HCT116 (cell line): Measurements from ENCODE around the gene TUT1. TPM values are rescaled to one million over a fixed set of nuclear protein-coding genes. Genes with fewer than 3 reads are reported as not detected.

Experiments
- ATAC-seq: fragments of 200-7000 bp; cut with Tn5 transposase; 2 replicates; pipeline ENCODE4 v1.9.1; 2020; ENCODE audit warnings: mild to moderate bottlenecking, moderate library complexity
- BruUV-seq: library from RNA; stranded (reverse); fragments of 400-500 nt; replicated peaks from 2 replicates; lab custom pipeline; 2021; lab: Mats Ljungman, UMichigan
- CTCF ChIA-PET: fragments of 300-600 bp; sonication (Branson Sonifier 250); formaldehyde crosslinking; loops from one replicate; lab custom pipeline; 2021; ENCODE audit warnings: antibody characterized with exemption; lab: Charles Lee
- POLR2A ChIA-PET: fragments of 300-600, 350-600 bp; sonication (Branson Sonifier 250); formaldehyde crosslinking; loops from one replicate; lab custom pipeline; 2021; ENCODE audit warnings: antibody characterized with exemption; lab: Charles Lee
- RAD21 ChIA-PET, 2 experiments: fragments of 300-600 bp; sonication (Branson Sonifier 250); formaldehyde crosslinking; loops; one replicate each; lab custom pipeline; 2023; ENCODE audit warnings: low total read pairs in 2 of 2; ENCODE audit not compliant: uncharacterized antibody in 2 of 2, unreplicated experiment in 2 of 2, low non-redundant PET in 1 of 2; lab: Charles Lee
- DNase-seq: peaks from one replicate; pipeline ENCODE4 v3.0.0-alpha.2; 2010; ENCODE audit warnings: low read depth, low spot score
- H2AFZ ChIP-seq: fragments of 200-600 bp; shearing (Covaris generic), sonication (generic); 2 replicates; pipeline ENCODE4 v1.6.1; 2017; ENCODE audit warnings: low read depth, mixed run types, mixed read lengths, antibody characterized with exemption, low read length; ENCODE audit not compliant: poor library complexity, severe bottlenecking
- H3K27ac ChIP-seq: 2 replicates; pipeline ENCODE4 v1.5.1; 2012; ENCODE audit warnings: low read depth, low read length
- H3K27me3 ChIP-seq: fragments of 200-600 bp; sonication (generic); 2 replicates; pipeline ENCODE4 v1.6.1; 2016; ENCODE audit warnings: mixed run types, low read length, mixed read lengths; ENCODE audit not compliant: insufficient read depth
- H3K36me3 ChIP-seq, 2 experiments: fragments of 200-500 bp in 1 of 2; fragments of 200-600 bp in 1 of 2; sonication (Bioruptor generic) in 1 of 2; sonication (generic) in 1 of 2; 2 replicates each; pipeline versions ENCODE4 v1.5.1 to v1.6.1; 2014 to 2016; ENCODE audit warnings: low read length in 2 of 2, inconsistent platforms in 1 of 2, mixed read lengths in 1 of 2, mixed run types in 1 of 2; ENCODE audit not compliant: insufficient read depth in 2 of 2, control insufficient read depth in 1 of 2
- H3K4me1 ChIP-seq, 2 experiments: fragments of 200-600 bp in 1 of 2; sonication (generic) in 1 of 2; 2 replicates each; pipeline versions ENCODE4 v1.5.1 to v1.6.1; 2012 to 2017; ENCODE audit warnings: low read length in 2 of 2, inconsistent platforms in 1 of 2, mild to moderate bottlenecking in 1 of 2, mixed read lengths in 1 of 2, mixed run types in 1 of 2, moderate library complexity in 1 of 2; ENCODE audit not compliant: insufficient read depth in 2 of 2, control insufficient read depth in 1 of 2
- H3K4me2 ChIP-seq: fragments of 200-600 bp; sonication (generic); 2 replicates; pipeline ENCODE4 v1.6.1; 2017; ENCODE audit warnings: mixed run types, low read length, mixed read lengths
- H3K4me3 ChIP-seq, 2 experiments: fragments of 200-600 bp in 1 of 2; sonication (generic) in 1 of 2; replicated peaks in 1 of 2; 2 replicates each; pipeline ENCODE4 v1.5.1; 2011 to 2016; ENCODE audit warnings: low read length in 2 of 2, control low read depth in 1 of 2, low read depth in 1 of 2, mild to moderate bottlenecking in 1 of 2, mixed read lengths in 1 of 2, mixed run types in 1 of 2
- H3K79me2 ChIP-seq: fragments of 200-600 bp; sonication (generic); 2 replicates; pipeline ENCODE4 v1.6.1; 2017; ENCODE audit warnings: mild to moderate bottlenecking, mixed run types, low read length, moderate library complexity, mixed read lengths; ENCODE audit not compliant: insufficient read depth
- H3K9ac ChIP-seq: fragments of 200-600 bp; sonication (generic); 2 replicates; pipeline ENCODE4 v1.6.1; 2016; ENCODE audit warnings: low read length, mixed read lengths
- H3K9me2 ChIP-seq: fragments of 200-600 bp; sonication (generic), shearing (Covaris generic); 2 replicates; pipeline ENCODE4 v1.6.1; 2017; ENCODE audit warnings: mixed run types, mild to moderate bottlenecking, moderate library complexity; ENCODE audit not compliant: insufficient read depth
- H3K9me3 ChIP-seq, 2 experiments: fragments of 200-500 bp in 1 of 2; fragments of 200-600 bp in 1 of 2; sonication (Bioruptor generic) in 1 of 2; sonication (generic) in 1 of 2; 2 replicates each; pipeline ENCODE4 v1.6.1; 2014 to 2017; ENCODE audit warnings: low read length in 2 of 2, mixed read lengths in 2 of 2, inconsistent platforms in 1 of 2, low read depth in 1 of 2, mild to moderate bottlenecking in 1 of 2, mixed run types in 1 of 2, moderate library complexity in 1 of 2; ENCODE audit not compliant: control insufficient read depth in 1 of 2, insufficient read depth in 1 of 2
- H4K20me1 ChIP-seq: fragments of 200-600 bp; sonication (generic), shearing (Covaris generic); 2 replicates; pipeline ENCODE4 v1.6.1; 2017; ENCODE audit warnings: mixed run types, mild to moderate bottlenecking, moderate library complexity; ENCODE audit not compliant: insufficient read depth
- ATF3 ChIP-seq: IDR thresholded peaks from 2 replicates; pipeline ENCODE4 v1.6.1; 2012
- CBX3 ChIP-seq: IDR thresholded peaks from 2 replicates; pipeline ENCODE4 v1.6.1; 2012; ENCODE audit warnings: low read depth
- CTCF ChIP-seq, 3 experiments: fragments of 200-600 bp in 1 of 3; sonication (generic) in 1 of 3; IDR thresholded peaks in 2 of 3; conservative IDR thresholded peaks in 1 of 3; 2 replicates each; pipeline ENCODE4 v1.5.1; 2012 to 2017; ENCODE audit warnings: low read depth in 2 of 3, low read length in 2 of 3, antibody characterized with exemption in 1 of 3, borderline replicate concordance in 1 of 3, control low read depth in 1 of 3, mild to moderate bottlenecking in 1 of 3, mixed read lengths in 1 of 3, mixed run types in 1 of 3, moderate library complexity in 1 of 3; ENCODE audit not compliant: insufficient read depth in 1 of 3
- EGR1 ChIP-seq: IDR thresholded peaks from 2 replicates; pipeline ENCODE4 v1.6.1; 2012; ENCODE audit warnings: low read depth
- JUND ChIP-seq: IDR thresholded peaks from 2 replicates; pipeline ENCODE4 v1.6.1; 2012
- MAX ChIP-seq: IDR thresholded peaks from 2 replicates; pipeline ENCODE4 v1.6.1; 2012
- POLR2AphosphoS5 ChIP-seq: IDR thresholded peaks from 2 replicates; pipeline ENCODE4 v1.6.1; 2011; ENCODE audit warnings: mild to moderate bottlenecking, low read depth, low read length, moderate library complexity
- REST ChIP-seq: IDR thresholded peaks from 2 replicates; pipeline ENCODE4 v1.6.1; 2012; ENCODE audit warnings: low read depth
- SRF ChIP-seq: IDR thresholded peaks from 2 replicates; pipeline ENCODE4 v1.6.1; 2012; ENCODE audit warnings: low read depth
- YY1 ChIP-seq: IDR thresholded peaks from 2 replicates; pipeline ENCODE4 v1.6.1; 2011; ENCODE audit warnings: low read length, low read depth, moderate library complexity, mild to moderate bottlenecking; ENCODE audit not compliant: insufficient replicate concordance; ENCODE audit errors: extremely low read depth
- ZBTB33 ChIP-seq: IDR thresholded peaks from 2 replicates; pipeline ENCODE4 v1.6.1; 2011; ENCODE audit warnings: mild to moderate bottlenecking, low read length, moderate library complexity; ENCODE audit not compliant: insufficient replicate concordance; ENCODE audit errors: extremely low read depth
- ZFX ChIP-seq: fragments of 450-650 bp; IDR thresholded peaks from 2 replicates; pipeline ENCODE4 v1.6.1; 2017
- intact Hi-C: fragments of 100-400 bp; cut with micrococcal nuclease; formaldehyde crosslinking; loops from 2 replicates; pipeline ENCODE4 v1.10.0; 2022
- total RNA-seq: library from RNA; stranded (reverse); gene quantifications from one replicate; pipeline ENCODE4 v1.2.1, GENCODE V29; 2021; ENCODE audit not compliant: unreplicated experiment

The TUT1 gene
- total RNA-seq, 1 experiment from 2014 or later, result 49.0 TPM

GRCh38 chr11:62560566-62561103, 30.7 kb downstream of the TUT1 start:
- H3K4me3 ChIP-seq, result peak overlapping the region in 1 of 2 experiments; percentile 1; a peak in 1 of 4 replicates

More at GRCh38 chr11:62560566-62561103, 30.7 kb downstream of the TUT1 start:
- Histone ChIP-seq H3K9me2 (no peaks in the 10 kb centered on the region), H3K79me2 (peaks cover 75% of the 10 kb centered on the region), H2AFZ (no peak overlapping the region), H3K4me2 (peak overlapping the region; percentile 94), H3K27me3 (no peaks in the 10 kb centered on the region), H3K9me3 (no peaks in the 10 kb centered on the region), H3K27ac (peak overlapping the region; percentile 99), H3K4me1 (peaks cover 75 to 92% of the 10 kb centered on the region in 2 experiments), H3K36me3 (peaks cover 29 to 49% of the 10 kb centered on the region in 2 experiments), H4K20me1 (peaks cover 7% of the 10 kb centered on the region; the same call in 1 of the 2 replicates), H3K9ac (peak overlapping the region; percentile 81)
- DNase-seq (peak; percentile 92), ATAC-seq (peak; percentile 60)
- POLR2A ChIA-PET, result interaction anchor here (0.7 to 2.7 kb wide), 8 partner anchors 8 to 386 kb away, joined by 3 to 15 read pairs (median 8); partner anchors contain the start of genes AHNAK and EEF1G
- RAD21 ChIA-PET, result interaction anchor here (0.6 to 2.7 kb wide), 9 partner anchors 14 to 764 kb away, joined by 3 to 11 read pairs (median 5); partner anchors contain the start of gene AHNAK (in 1 of the 2)
- CTCF ChIA-PET, result interaction anchor here (0.5 to 5.8 kb wide), 15 partner anchors 10 to 435 kb away, joined by 3 to 93 read pairs (median 6); partner anchors contain the start of genes EEF1G and TUT1
- TF ChIP-seq CTCF (IDR thresholded peaks at IDR 0.05 in 2 of 3, conservative IDR thresholded peaks at IDR 0.05 in 1 of 3; ENCODE audit: borderline replicate concordance in 1 of 3, insufficient read depth in 1 of 3, low read depth in 2 of 3, low read length in 2 of 3), result peak in 2 of 3 experiments; percentile 84 to 86; a peak in 4 of 6 replicates
- no peak for TF ChIP-seq SRF
- peak; percentile 33 for TF ChIP-seq ZBTB33
- no peak for TF ChIP-seq REST
- no peak for TF ChIP-seq MAX
- no peak for TF ChIP-seq ATF3
- peak; percentile 30 for TF ChIP-seq YY1
- TF ChIP-seq ZFX, result no peak
- TF ChIP-seq POLR2AphosphoS5, result peak; percentile 70
- TF ChIP-seq CBX3, result no peak
- TF ChIP-seq EGR1, result no peak
- TF ChIP-seq JUND, result no peak
- intact Hi-C loops, result loop anchor here (1.0 to 5.0 kb wide), 3 partner anchors 63 to 178 kb away; no protein-coding TSS in a partner anchor
- BruUV-seq, result no TSS peak
